Measurements from ENCODE around the gene SSBP3.

DNA sequence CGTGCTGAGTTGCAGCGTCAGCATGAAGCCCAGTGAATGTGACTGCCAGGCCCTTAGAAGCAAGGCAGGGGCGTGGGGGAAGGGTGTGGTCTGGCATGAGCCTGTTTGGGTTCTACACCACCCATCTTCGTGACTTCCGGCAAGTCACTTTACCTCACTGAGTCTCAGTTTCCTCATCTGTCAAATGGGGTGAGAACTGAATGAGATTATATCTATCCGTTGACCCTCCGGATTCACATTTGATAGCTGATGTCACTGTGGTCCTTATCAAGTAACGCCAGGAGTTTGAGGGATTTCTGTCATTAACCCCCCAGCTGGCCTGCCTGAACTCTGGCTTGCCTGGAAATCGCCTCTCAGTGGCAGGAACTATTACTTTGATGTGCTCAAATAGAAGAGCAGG, 190.7 kb downstream of the SSBP3 start:
- TF ChIP-seq POLR2AphosphoS5 (IDR thresholded peaks at IDR 0.05; ENCODE audit: low read depth, low read length) (no peak), ZNF34 (CRISPR knock-in tag; IDR thresholded peaks at IDR 0.05; ENCODE audit: borderline replicate concordance) (no peak), ELF4 (CRISPR knock-in tag; IDR thresholded peaks at IDR 0.05; ENCODE audit: borderline replicate concordance) (no peak), ATF3 (CRISPR knock-in tag; IDR thresholded peaks at IDR 0.05) (no peak), ATF1 (CRISPR knock-in tag; IDR thresholded peaks at IDR 0.05) (no peak), FOXJ3 (CRISPR knock-in tag; IDR thresholded peaks at IDR 0.05; ENCODE audit: borderline replicate concordance) (no peak), EP300 (IDR thresholded peaks at IDR 0.05; ENCODE audit: low read depth in 2 of 2, low read length in 2 of 2) (no peak), EP300 (CRISPR knock-in tag; IDR thresholded peaks at IDR 0.05; ENCODE audit: borderline replicate concordance) (no peak), CHD2 (IDR thresholded peaks at IDR 0.05; ENCODE audit: low read depth, low read length) (no peak)
